ENCODE data around the gene H6PD.

H6PD gene, protein sequence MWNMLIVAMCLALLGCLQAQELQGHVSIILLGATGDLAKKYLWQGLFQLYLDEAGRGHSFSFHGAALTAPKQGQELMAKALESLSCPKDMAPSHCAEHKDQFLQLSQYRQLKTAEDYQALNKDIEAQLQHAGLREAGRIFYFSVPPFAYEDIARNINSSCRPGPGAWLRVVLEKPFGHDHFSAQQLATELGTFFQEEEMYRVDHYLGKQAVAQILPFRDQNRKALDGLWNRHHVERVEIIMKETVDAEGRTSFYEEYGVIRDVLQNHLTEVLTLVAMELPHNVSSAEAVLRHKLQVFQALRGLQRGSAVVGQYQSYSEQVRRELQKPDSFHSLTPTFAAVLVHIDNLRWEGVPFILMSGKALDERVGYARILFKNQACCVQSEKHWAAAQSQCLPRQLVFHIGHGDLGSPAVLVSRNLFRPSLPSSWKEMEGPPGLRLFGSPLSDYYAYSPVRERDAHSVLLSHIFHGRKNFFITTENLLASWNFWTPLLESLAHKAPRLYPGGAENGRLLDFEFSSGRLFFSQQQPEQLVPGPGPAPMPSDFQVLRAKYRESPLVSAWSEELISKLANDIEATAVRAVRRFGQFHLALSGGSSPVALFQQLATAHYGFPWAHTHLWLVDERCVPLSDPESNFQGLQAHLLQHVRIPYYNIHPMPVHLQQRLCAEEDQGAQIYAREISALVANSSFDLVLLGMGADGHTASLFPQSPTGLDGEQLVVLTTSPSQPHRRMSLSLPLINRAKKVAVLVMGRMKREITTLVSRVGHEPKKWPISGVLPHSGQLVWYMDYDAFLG

GRCh38 chr1:9234223-9235095, at the start of gene H6PD:
Gene H6PD, plus strand, starts transcription at chr1:9234774. Its CDS starts 10,161 bp downstream, at chr1:9244935.
- DNase-seq, result peak; percentile 57

DNA sequence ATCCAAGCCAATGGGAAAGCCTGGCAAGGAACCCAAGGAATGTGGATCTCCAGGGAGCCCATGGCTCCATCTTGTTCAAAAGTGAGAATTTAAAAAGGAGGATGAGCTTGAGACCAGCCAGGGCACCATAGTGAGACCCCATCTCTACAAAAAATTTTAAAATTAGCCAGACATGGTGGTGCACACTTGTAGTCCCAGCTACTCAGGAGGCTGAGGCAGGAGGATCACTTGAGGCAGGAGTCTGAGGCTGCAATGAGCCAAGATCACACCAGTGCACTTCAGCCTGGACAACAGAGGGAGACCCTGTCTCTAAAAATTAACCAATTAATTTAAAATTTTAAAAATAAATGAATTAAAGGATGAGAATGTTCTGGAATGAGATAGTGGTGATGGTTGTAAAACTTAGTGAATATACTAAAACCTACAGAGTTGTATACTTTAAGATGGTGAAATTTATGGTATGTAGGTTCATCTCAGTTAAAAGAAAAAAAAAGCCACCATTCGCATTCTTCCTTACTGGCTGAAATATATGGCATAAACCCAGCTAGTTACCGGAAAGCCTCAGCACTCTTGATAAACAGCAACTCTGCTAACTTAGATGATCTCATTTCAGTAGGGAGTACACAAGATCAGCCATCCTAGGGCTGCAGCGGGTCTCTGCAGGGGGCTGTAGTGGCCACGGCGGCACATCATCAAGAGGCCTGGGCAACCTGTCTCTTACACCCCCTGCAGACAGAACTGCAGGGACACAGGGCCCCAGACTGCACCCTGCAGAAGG, 48.3 kb upstream of the H6PD start:
- no peak for DNase-seq

DNA sequence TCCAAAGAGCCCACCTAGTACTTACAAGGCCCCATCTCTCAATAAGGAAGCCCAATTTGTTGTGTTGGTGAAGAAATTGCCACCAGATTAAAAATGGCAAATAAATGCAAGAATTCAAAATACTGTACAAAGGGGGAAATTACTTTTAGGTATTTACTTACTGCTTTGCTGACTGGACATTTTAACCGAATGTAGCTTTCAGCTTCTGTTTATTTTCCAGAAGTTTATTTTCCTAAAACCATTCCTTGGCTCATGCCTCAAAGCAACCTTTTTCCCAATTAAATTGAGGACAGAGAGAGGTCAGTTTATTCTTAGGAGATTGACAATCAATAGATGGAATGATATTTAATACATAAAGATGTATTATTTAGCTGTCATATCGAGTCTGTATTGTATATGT, 47.6 kb upstream of the H6PD start:
- DNase-seq, result no peak

GRCh38 chr1:9190234-9190633, 44.3 kb upstream of the H6PD start:
- DNase-seq, result no peak

DNA sequence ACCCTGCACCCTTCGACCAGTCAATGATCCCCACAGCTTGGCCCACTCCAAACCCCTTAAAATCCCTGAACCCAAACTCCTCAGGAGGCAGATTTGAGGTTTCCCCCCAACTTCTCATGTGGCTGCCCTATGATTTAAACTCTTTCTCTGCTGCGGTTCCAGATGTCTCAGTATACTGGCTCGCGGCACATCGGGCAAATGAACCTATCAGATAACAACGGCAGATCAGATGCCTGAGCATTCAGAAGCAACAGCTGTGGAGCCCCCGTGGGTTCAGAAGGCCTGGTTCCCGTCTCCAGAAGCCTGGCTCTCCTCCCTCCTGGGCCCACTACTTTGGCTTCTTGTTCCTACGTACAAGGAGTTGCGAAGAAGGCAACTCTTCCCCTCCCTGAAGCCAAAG, 43.3 kb upstream of the H6PD start:
- no peak for DNase-seq

DNA sequence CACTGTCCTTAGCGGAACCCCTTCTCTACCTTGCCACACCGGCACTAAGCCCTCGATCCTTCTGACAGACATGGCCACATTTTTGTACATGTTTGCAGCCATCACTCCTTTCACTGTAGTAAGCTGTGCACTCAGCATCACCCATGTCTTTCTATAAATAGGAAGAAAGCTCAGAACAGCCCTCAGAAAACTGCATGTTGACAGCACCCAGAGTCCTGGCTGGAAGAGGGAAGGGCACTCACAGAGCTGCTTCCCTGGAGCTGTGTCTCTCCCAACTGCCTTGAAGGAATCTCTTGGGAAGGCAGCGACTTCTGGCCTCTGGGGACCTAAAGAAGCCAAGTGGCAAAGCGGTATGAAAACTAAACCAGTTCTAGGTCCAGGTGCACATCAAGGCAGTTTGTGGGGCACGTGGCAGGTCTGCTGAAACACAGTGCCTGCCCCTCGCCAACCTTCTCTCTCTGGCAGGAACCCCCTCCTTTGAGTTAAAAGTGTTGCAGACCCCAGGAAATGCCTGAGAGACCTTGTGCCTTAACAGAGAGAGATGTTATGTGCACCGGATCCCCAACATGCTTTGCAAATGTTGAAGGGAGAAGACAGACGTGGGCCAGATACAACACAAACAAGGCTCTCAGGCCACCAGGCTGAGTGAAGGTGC, 41.9 kb upstream of the H6PD start:
- no peak for DNase-seq

DNA sequence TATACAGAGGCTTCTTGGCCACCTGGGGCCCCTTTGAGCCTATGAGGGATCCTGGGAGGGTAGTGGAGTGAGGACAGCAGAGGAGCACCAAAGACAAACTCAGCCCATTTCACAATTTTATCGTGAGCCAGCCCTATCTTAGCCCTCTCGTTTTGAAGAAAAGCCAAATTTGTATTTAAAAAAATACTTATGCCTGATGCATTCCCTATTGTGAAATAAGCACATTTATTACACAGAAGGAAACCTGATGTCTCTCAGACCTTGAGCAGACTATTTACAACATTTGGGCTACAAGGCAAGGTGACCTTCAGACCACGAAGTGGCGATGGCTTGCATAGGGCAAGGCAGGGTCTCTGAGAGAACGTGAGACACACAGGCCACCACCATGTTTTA, 41.3 kb upstream of the H6PD start:
- DNase-seq, result no peak

- no peak for DNase-seq
Measured at GRCh38 chr1:9194024-9194423, 40.5 kb upstream of the H6PD start.

- no peak for DNase-seq
Measured at GRCh38 chr1:9195651-9196050, 38.9 kb upstream of the H6PD start.

DNA sequence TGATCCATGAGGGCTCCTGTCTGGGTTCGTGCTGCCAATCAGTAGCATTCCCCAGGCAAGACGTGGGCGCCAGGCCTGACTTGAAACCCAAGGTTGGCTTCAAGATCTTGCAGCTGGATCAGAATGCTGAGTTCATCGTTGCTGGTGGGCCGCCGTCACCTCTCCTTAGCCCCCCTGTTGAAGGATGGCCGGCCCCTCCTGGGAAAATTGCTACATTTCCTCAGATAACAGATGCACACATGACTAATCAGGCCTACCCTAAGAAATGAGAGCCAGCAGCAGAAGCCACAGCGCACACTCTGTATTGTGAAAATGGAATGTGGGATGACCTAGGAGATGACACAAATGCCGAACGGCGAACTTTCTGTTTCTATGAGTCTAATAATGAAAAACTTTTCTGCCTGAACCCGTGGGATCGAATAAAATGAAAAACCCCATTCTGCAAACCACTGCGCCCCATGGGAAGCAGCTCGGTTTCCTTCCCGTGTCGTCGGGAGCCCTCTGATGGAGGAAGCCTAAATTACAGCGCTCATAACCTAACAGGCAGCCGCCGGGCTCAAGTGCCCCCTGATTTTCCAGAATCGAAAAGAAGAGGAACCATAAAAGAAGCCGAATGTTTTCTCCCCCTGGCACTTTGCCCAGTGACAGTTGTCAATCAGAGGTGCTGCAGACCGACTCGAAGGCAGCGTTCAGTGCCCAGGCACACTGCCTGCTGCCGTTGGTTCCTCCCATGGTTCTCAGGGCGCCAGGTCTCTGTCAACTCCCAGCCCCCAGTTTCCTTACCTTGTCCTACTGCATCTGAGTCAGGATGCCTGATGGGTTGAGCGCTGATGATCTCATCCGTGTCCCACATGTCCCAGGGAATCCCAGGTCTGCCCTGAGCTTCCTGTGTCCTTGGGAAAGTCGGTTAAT, 38.2 kb upstream of the H6PD start:
- DNase-seq, result peak; percentile 49

DNA sequence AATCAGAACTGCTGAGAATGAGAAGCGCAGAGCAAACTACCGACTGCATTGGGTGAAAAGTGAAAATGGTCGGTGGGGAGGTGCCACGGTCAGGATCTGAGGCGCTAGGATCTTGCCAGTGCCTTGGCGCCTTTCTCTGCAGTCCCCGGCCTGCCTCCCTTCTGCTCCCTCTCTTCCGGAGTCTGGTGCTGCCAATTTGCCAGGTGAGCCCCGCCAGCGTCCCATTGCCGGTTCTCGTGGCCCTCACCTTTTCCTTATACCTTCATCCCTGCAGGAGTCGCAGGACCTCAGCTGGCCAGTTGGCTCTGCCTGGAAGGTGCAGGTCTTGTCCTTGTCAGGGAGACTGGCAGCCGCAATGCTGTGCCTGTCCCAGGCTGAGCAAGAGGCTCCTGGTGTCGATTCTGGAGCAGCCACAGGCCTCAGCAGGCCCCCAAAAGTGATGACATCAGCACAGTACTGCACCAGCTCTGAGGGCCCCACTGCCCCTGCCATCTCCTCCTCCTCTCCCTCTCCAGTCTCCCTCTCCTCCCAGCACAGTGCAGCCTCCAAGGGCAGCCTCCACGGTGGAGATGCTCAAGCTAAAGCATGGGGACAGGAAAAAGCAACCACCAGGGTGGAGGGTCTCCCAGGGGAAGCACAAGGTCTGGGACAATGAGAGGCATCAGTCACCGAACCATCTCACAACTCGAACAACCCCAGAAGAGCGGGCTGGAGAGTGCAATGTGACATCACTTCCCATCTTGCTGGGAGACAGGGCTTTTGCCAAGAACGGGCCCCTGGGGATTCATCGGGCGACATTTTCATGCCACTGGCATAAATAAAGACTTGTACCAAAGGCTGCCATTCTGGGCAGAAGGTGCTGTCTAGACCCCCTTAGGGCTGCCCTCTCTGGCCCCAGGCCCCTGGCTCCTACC, 37.1 kb upstream of the H6PD start:
- DNase-seq, result no peak

DNA sequence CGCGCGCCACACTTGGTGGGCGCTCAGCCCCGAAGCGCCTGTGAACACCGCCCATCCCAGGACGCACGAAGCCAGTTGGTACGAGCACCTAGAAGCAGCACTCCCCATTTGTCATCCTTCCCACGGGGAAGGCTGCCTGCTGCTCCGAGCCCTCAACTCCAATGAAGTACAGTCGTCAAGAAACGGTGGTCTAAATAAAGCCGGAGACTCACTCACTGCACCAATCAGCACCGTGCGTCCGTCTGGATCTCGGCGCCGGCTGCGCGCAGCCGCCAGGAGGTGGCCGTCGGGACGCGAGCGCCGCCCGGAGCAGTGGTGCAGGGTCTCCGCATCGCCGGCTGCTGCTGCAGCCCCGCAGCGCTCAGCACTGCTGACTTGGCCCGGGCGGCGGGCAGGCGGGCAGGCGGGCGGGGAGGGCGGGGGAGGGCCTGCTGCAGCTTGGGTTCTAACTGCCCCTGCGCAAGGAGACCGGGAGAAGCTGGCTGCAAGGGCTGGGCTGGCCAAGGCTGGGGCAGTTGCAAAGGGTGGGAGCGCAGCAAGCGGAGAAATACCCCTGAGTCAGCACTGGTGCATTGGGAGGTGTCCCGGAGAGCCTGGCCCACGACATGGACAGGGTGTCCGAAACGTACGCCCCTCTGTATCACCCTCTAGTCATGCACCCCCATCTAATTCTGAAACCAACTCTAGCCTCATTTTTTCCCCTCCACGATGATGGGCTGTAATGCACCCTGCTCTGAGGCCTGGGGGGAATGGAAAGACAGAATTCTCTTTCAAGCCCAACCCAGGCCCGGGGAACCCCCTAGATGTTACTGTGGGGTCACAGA, 35.8 kb upstream of the H6PD start:
- DNase-seq, result peak; percentile 57

DNA sequence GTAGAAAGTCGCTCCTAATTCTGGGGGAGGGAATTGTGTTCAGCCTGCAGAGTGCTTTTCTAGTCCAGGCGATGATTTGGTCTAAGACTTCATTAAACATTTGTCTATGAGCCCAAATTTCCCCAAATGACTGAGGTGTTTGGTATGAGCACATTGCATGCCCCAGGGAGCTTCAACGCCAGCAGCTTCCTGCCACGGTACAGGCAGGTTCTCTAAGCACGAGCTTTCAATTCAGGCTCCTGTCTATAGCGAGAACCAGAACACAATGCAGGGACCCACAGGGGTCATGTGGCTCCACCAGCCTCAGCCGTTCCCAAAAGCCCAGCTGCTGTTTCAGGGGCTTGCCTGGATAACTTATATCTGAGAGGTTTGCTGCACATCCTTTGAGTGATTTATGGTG, 34.1 kb upstream of the H6PD start:
- no peak for DNase-seq

DNA sequence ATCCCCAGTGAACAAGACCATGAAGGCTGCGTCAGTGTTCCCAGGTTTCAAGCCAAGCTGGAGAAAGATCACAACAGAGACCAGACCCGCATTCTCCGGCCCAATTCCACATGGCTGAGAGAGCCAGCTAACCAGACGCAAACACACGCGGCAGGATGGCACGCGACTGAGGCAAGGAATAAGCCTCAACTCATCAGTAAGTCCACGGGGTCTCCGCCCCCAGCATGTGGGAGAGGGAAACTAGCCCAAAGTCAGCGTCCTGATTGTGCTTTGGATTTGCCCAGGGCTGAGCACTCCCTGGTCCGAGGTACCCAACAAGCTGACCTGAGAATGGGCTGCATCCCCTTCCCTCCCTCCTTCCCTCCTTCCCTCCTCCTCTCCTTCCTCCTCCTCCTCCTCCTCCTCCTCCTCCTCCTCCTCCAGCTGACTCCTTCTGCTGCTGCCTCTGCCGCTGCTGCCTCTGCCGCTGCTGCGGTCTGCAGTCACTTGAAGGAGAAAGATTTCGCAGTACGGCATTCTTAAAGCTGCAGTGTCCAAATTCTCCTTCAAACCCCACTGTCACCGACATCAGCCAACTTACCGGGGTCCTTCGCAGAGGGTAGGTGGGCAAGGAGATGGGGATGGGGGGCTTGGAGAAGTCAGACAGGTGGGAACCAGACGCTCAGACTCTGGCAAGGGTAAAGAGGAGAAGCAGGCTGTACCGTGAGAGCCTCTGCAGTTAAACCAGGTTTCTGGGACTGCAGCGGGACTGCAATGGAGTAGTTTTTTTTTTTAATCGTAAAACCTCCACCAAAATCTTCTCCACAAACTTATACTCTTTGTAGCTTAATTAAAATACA, 33.0 kb upstream of the H6PD start:
- DNase-seq, result peak; percentile 9

DNA sequence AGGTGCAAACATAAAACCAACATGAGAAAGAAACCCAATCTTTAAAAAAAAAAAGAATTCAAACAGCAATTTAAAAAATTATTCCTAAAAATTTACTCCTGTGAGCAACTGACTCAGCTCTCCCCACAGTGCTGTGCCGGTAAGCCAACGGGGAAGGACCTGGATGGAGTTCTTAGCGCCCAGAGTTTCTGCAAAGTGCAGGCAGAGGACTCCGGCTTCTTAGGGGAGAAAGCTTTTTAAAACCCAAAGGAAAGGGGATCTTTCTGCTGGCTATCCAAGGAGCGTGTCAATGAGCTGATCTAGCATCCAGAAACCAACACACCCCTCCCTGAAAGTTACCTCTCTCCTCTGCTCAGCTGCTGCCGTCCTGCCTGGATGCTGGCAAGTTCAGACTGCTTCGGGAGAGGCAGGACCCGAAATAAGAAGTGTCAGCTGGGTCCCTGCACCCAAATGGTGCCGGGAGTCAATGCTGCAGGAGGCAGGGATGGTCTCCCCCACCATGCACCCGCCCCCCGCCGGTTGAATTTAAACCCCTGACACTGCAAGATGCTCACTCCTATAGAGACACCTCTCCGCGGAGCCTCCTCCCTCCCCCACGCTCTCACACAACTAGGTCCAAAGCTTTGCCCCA, 32.2 kb upstream of the H6PD start:
- DNase-seq, result no peak

GRCh38 chr1:9203511-9203982, 31.0 kb upstream of the H6PD start:
- DNase-seq, result no peak

DNA sequence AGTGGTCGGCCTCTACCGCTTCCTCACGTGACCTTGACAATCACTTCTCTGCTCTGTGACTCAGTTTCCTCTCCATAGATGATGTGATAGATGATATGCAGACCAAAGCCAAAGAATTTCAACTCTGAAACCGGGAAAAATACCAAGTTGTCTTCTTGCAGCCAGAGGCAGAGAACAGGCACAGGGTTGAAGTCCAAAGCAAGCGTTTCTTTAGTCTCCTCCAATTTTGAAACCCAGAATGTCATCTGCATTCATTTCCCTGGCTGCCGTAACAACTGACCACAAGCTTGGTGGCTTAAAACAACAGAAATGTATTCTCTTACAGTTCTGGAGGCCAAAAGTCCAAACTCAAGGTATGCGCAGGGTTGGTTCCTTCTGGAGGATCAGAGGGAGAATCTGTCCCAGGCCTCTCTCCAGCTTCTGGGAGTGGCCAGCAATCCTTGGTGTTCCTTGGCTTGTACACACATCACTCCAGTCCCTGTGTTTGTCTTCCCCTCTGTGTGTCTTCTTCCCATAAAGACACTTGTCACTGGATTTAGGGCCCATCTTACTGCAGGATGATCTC, 30.3 kb upstream of the H6PD start:
- no peak for DNase-seq

Measured in NCI-H2227 treated with DMSO at 0.1 percent for 48 hours (cell line).